Measurements from ENCODE around the gene ZNF503.

DNA sequence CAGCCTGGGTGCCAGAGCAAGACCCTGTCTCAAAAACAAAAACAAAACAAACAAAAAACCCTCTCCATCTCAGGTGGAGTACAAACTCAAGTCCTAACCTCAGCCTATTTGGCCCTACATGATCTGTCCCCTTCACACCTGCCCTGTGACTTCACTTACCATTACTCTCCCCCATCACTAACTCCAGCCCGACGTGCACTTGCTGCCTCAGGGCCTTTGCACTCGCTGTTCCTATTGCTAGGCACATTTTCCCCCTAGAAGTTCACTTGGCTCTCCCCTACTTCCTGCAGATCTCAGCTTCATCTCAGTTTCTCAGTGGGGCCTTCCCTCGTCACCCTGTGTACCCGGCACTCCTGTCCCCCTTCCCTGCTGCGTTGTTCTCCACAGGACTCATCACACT, 21.3 kb upstream of the ZNF503 start:
- no peak for TF ChIP-seq POLR2AphosphoS5 (IDR thresholded peaks at IDR 0.05; ENCODE audit: low read depth, low read length)
- no peak for TF ChIP-seq TAF1 (IDR thresholded peaks at IDR 0.05; ENCODE audit: low read depth, low read length)
- TF ChIP-seq POU2F2 (IDR thresholded peaks at IDR 0.05; ENCODE audit: low read depth, low read length), result no peak

Measured in GM12891 (cell line).